Measurements from ENCODE around the gene P4HTM. TPM values are rescaled to one million over a fixed set of nuclear protein-coding genes. Genes with fewer than 3 reads are reported as not detected.

Gene P4HTM
- total and polyA plus RNA-seq, 2 donors (not counting 1 experiment from before 2014, with no cell fraction given) = 48.5 to 70.6 TPM

- ChIA-PET POLR2A (no interaction called here), CTCF (interaction anchor here (0.6 to 1.3 kb wide), 4 partner anchors 14 to 184 kb away, joined by 3 to 4 read pairs (median 3); no protein-coding TSS in a partner anchor)
- intact Hi-C loops (cut with micrococcal nuclease) = no loop called here
- DNase-seq (no peak), ATAC-seq (ENCODE audit: low read depth) (no peak)
- Mint-ChIP-seq H3K4me3 (no peak overlapping the region), H3K27me3 (no peaks in the 10 kb centered on the region), H3K9me3 (ENCODE audit: insufficient read depth) (no peaks in the 10 kb centered on the region), H3K4me1 (no peaks in the 10 kb centered on the region), H3K27ac (no peak overlapping the region)
- Histone ChIP-seq H3K4me2 (replicated peaks; ENCODE audit: low read depth, low read length, poor library complexity, severe bottlenecking) (no peak overlapping the region), H3K79me2 (ENCODE audit: control insufficient read depth, insufficient read depth, low read length) (no peaks in the 10 kb centered on the region), H3K27ac (ENCODE audit: low read length in 2 of 2) (no peak overlapping the region), H3K4me1 (ENCODE audit: control insufficient read depth in 2 of 2, insufficient read depth in 2 of 2, low read length in 2 of 2) (no peaks in the 10 kb centered on the region), H3K4me3 (ENCODE audit: control extremely low read depth in 1 of 5, extremely low read depth in 1 of 5, insufficient read depth in 1 of 5, low read depth in 2 of 5, low read length in 4 of 5) (no peak overlapping the region), H3K27me3 (replicated peaks in 1 of 4; ENCODE audit: control extremely low read depth in 1 of 4, control insufficient read depth in 3 of 4, insufficient read depth in 4 of 4, low read length in 3 of 4) (no peaks in the 10 kb centered on the region), H3K9ac (ENCODE audit: low read length) (no peak overlapping the region), H2AFZ (ENCODE audit: insufficient read depth, low read depth, low read length, poor library complexity, severe bottlenecking) (no peak overlapping the region), H3K36me3 (replicated peaks in 1 of 2; ENCODE audit: control extremely low read depth in 1 of 2, control insufficient read depth in 1 of 2, extremely low read depth in 1 of 2, insufficient read depth in 2 of 2, low read length in 1 of 2) (peaks cover 13 to 72% of the 10 kb centered on the region in 2 experiments), H4K20me1 (ENCODE audit: control insufficient read depth, insufficient read depth, low read length, poor library complexity, severe bottlenecking) (no peaks in the 10 kb centered on the region), H3K9me3 (ENCODE audit: control extremely low read depth in 1 of 3, control insufficient read depth in 2 of 3, insufficient read depth in 1 of 3, low read length in 2 of 3) (no peaks in the 10 kb centered on the region)
- TF ChIP-seq EZH2 (IDR thresholded peaks at IDR 0.05; ENCODE audit: borderline replicate concordance, insufficient read depth, low read depth, low read length, poor library complexity, severe bottlenecking) = no peak
- no peak for TF ChIP-seq CTCF (IDR thresholded peaks at IDR 0.05)
- WGBS (ENCODE audit: insufficient coverage) = 85% methylated on average over 9 of the region's 10 CpGs
Measured at GRCh38 chr3:48974076-48974864, 15.8 kb upstream of the P4HTM start.

GRCh38 chr3:48979451-48979850, 10.6 kb upstream of the P4HTM start:
- H3K27me3 Mint-ChIP-seq = no peaks in the 10 kb centered on the region
- Histone ChIP-seq H3K27me3 (replicated peaks in 1 of 4; ENCODE audit: control extremely low read depth in 1 of 4, control insufficient read depth in 3 of 4, insufficient read depth in 4 of 4, low read length in 3 of 4) (no peaks in the 10 kb centered on the region), H3K36me3 (replicated peaks in 1 of 2; ENCODE audit: control extremely low read depth in 1 of 2, control insufficient read depth in 1 of 2, extremely low read depth in 1 of 2, insufficient read depth in 2 of 2, low read length in 1 of 2) (peaks cover 1 to 72% of the 10 kb centered on the region in 2 experiments), H3K79me2 (ENCODE audit: control insufficient read depth, insufficient read depth, low read length) (no peaks in the 10 kb centered on the region), H3K9ac (ENCODE audit: low read length) (no peak overlapping the region), H4K20me1 (ENCODE audit: control insufficient read depth, insufficient read depth, low read length, poor library complexity, severe bottlenecking) (no peaks in the 10 kb centered on the region), H3K4me2 (replicated peaks; ENCODE audit: low read depth, low read length, poor library complexity, severe bottlenecking) (no peak overlapping the region), H3K4me1 (ENCODE audit: control insufficient read depth in 2 of 2, insufficient read depth in 2 of 2, low read length in 2 of 2) (no peaks in the 10 kb centered on the region), H2AFZ (ENCODE audit: insufficient read depth, low read depth, low read length, poor library complexity, severe bottlenecking) (no peak overlapping the region), H3K4me3 (ENCODE audit: control extremely low read depth in 1 of 5, extremely low read depth in 1 of 5, insufficient read depth in 1 of 5, low read depth in 2 of 5, low read length in 4 of 5) (no peak overlapping the region), H3K9me3 (ENCODE audit: control extremely low read depth in 1 of 3, control insufficient read depth in 2 of 3, insufficient read depth in 1 of 3, low read length in 2 of 3) (no peaks in the 10 kb centered on the region), H3K27ac (ENCODE audit: low read length in 2 of 2) (no peak overlapping the region)
- ChIA-PET POLR2A (no interaction called here), CTCF (interaction anchor here (1.4 kb wide), 1 partner anchor 8 kb away, joined by 3 read pairs; no protein-coding TSS in a partner anchor)
- H3K4me1 Mint-ChIP-seq = no peaks in the 10 kb centered on the region
- WGBS (ENCODE audit: insufficient coverage) = 100% methylated on average over 3 of the region's 3 CpGs
- H3K4me3 Mint-ChIP-seq = no peak overlapping the region
- H3K9me3 Mint-ChIP-seq (ENCODE audit: insufficient read depth) = no peaks in the 10 kb centered on the region
- no peak for ATAC-seq (ENCODE audit: low read depth)
- H3K27ac Mint-ChIP-seq = no peak overlapping the region
- intact Hi-C loops (cut with micrococcal nuclease) = no loop called here
- TF ChIP-seq EZH2 (IDR thresholded peaks at IDR 0.05; ENCODE audit: borderline replicate concordance, insufficient read depth, low read depth, low read length, poor library complexity, severe bottlenecking) (no peak), CTCF (IDR thresholded peaks at IDR 0.05) (no peak)
- DNase-seq = no peak

All from B cell (primary cell).